K562 (cell line): ENCODE data around the gene ITGAX. TPM values are rescaled to one million over a fixed set of nuclear protein-coding genes. Genes with fewer than 3 reads are reported as not detected.
A peak's percentile ranks its signal among the peaks of the same experiment; 100 is the strongest.

Source experiments
- ARID1B ChIP-seq: fragments of 450-650 bp; IDR thresholded peaks from 2 replicates; pipeline ENCODE4 v1.6.1; 2016; ENCODE audit warnings: antibody characterized with exemption, mild to moderate bottlenecking, inconsistent platforms
- CBFA2T3 ChIP-seq: fragments of 450-650 bp; IDR thresholded peaks from 2 replicates; pipeline ENCODE4 v1.6.1; 2017
- EHMT2 ChIP-seq: fragments of 450-650 bp; IDR thresholded peaks from 2 replicates; pipeline ENCODE4 v1.6.1; 2018; ENCODE audit warnings: antibody characterized with exemption
- HDAC2 ChIP-seq: fragments of 450-650 bp; IDR thresholded peaks from 2 replicates; pipeline ENCODE4 v1.6.1; 2016; ENCODE audit warnings: mild to moderate bottlenecking
- JUN ChIP-seq, 2 experiments: sonication (generic) in 1 of 2; formaldehyde crosslinking in 1 of 2; IDR thresholded peaks; 2 replicates each; pipeline versions ENCODE4 v1.6.1 to v1.8.0; 2012 to 2022; ENCODE audit warnings: borderline replicate concordance in 2 of 2, mild to moderate bottlenecking in 2 of 2, improper control_type of control experiment in 1 of 2, low read depth in 1 of 2, low read length in 1 of 2, missing genetic modification reagents in 1 of 2
- JUND ChIP-seq, 2 experiments: IDR thresholded peaks; 2 replicates in 1 of 2; 3 replicates in 1 of 2; pipeline ENCODE4 v1.6.1; 2011; ENCODE audit warnings: borderline replicate concordance in 2 of 2, low read depth in 2 of 2, low read length in 2 of 2, improper control_type of control experiment in 1 of 2, missing biosample characterization in 1 of 2, missing genetic modification characterization in 1 of 2, missing genetic modification reagents in 1 of 2
- NCOA4 ChIP-seq: fragments of 450-650 bp; IDR thresholded peaks from 2 replicates; pipeline ENCODE4 v1.6.1; 2018; ENCODE audit warnings: mild to moderate bottlenecking; ENCODE audit not compliant: partially characterized antibody
- NFIC ChIP-seq: fragments of 450-650 bp; IDR thresholded peaks from 2 replicates; pipeline ENCODE4 v1.6.1; 2017; ENCODE audit warnings: mild to moderate bottlenecking, inconsistent platforms
- SMARCA4 ChIP-seq: fragments of 450-650 bp; IDR thresholded peaks from 2 replicates; pipeline ENCODE4 v1.6.1; 2016
- TEAD4 ChIP-seq, 2 experiments: sonication (generic) in 1 of 2; formaldehyde crosslinking in 1 of 2; IDR thresholded peaks; 2 replicates each; pipeline versions ENCODE4 v1.6.1 to v1.8.0; 2012 to 2022; ENCODE audit warnings: borderline replicate concordance in 1 of 2, inconsistent platforms in 1 of 2, low read length in 1 of 2, mild to moderate bottlenecking in 1 of 2, missing genetic modification reagents in 1 of 2
- TOE1 ChIP-seq, 2 experiments: fragments of 450-650 bp in 1 of 2; sonication (generic) in 1 of 2; formaldehyde crosslinking in 1 of 2; IDR thresholded peaks; 2 replicates each; pipeline versions ENCODE4 v1.7.1 to v1.8.0; 2016 to 2022; ENCODE audit warnings: borderline replicate concordance in 2 of 2, mild to moderate bottlenecking in 2 of 2, antibody characterized with exemption in 1 of 2, inconsistent platforms in 1 of 2, low read depth in 1 of 2, missing genetic modification reagents in 1 of 2, moderate library complexity in 1 of 2
- ZBTB11 ChIP-seq, 3 experiments: fragments of 200-800 bp in 1 of 3; fragments of 250-450 bp in 1 of 3; fragments of 450-650 bp in 1 of 3; sonication (Bioruptor Pico) in 1 of 3; sonication (Bioruptor generic) in 1 of 3; formaldehyde crosslinking in 1 of 3; IDR thresholded peaks; 2 replicates each; pipeline versions ENCODE4 v1.6.1 to v1.8.0; 2016 to 2022; ENCODE audit warnings: mild to moderate bottlenecking in 2 of 3, missing genetic modification characterization in 2 of 3, missing compliant biosample characterization in 1 of 3, moderate library complexity in 1 of 3
- ZNF431 ChIP-seq: sonication (generic); formaldehyde crosslinking; IDR thresholded peaks from 2 replicates; pipeline ENCODE4 v1.8.0; 2022; ENCODE audit warnings: mild to moderate bottlenecking, missing genetic modification reagents
- polyA plus RNA-seq, 8 experiments: library from polyadenylated mRNA; depleted of rRNA in 4 of 8; stranded (reverse) in 5 of 8; unstranded in 3 of 8; fragments of >200 nt; fragmentation: Nextera tagmentation in 2 of 8; fragmentation: Illumina TruSeq in 1 of 8; extraction: Ambion mirVana in 2 of 8; extraction: Trizol in 1 of 8; gene quantifications; 2 replicates each; pipeline versions ENCODE4 v1.2.1 to v1.2.3, GENCODE V29; 2011 to 2014; ENCODE audit warnings: inconsistent platforms in 1 of 8, missing spikeins in 1 of 8
- total RNA-seq, 7 experiments: library from RNA; depleted of rRNA in 6 of 7; stranded (reverse); fragments of >200 nt in 6 of 7; fragmentation: Illumina TruSeq in 2 of 7; extraction: Trizol in 2 of 7; gene quantifications; 2 replicates each; pipeline versions ENCODE4 v1.2.1 to v1.2.3, GENCODE V29; 2011 to 2021; ENCODE audit warnings: low replicate concordance in 1 of 7

Gene ITGAX
- total and polyA plus RNA-seq, 9 of the 15 experiments (the other 6 are each of a cell fraction or from before 2014, with no cell fraction given): 0.03 to 0.58 (median 0.14) TPM

- peak; percentile 80 for TF ChIP-seq JUND (IDR thresholded peaks at IDR 0.05; ENCODE audit: borderline replicate concordance, low read depth, low read length)
- peak; percentile 50; the same call in 1 of the 3 replicates for TF ChIP-seq JUND (tag; IDR thresholded peaks at IDR 0.05; ENCODE audit: borderline replicate concordance, low read depth, low read length)
- TF ChIP-seq EHMT2: peak; percentile 40; the same call in 1 of the 2 replicates
- TF ChIP-seq NCOA4: no peak
- peak; percentile 86 for TF ChIP-seq CBFA2T3
- peak; percentile 45; the same call in 1 of the 2 replicates for TF ChIP-seq HDAC2
- TF ChIP-seq ZBTB11 (CRISPR knock-in tag; IDR thresholded peaks at IDR 0.05): no peak
- peak; percentile 66 for TF ChIP-seq ARID1B
- TF ChIP-seq NFIC: peak; percentile 39; the same call in 1 of the 2 replicates
- 0 out of 2 replicates have a peak, but pooled peaks have one; percentile 28 for TF ChIP-seq SMARCA4
- peak; percentile 59 for TF ChIP-seq TEAD4 (IDR thresholded peaks at IDR 0.05; ENCODE audit: low read length)
- no peak for TF ChIP-seq TEAD4 (CRISPR knock-in tag; IDR thresholded peaks at IDR 0.05; ENCODE audit: borderline replicate concordance)
- TF ChIP-seq TOE1 (IDR thresholded peaks at IDR 0.05; ENCODE audit: borderline replicate concordance): 0 out of 2 replicates have a peak, but pooled peaks have one; percentile 33
- TF ChIP-seq TOE1 (CRISPR knock-in tag; IDR thresholded peaks at IDR 0.05; ENCODE audit: borderline replicate concordance, low read depth): no peak
- TF ChIP-seq ZNF431 (CRISPR knock-in tag): peak; percentile 73; the same call in 1 of the 2 replicates
- TF ChIP-seq JUN (IDR thresholded peaks at IDR 0.05; ENCODE audit: borderline replicate concordance, low read depth, low read length): peak; percentile 48; the same call in 1 of the 2 replicates
- TF ChIP-seq JUN (CRISPR knock-in tag; IDR thresholded peaks at IDR 0.05; ENCODE audit: borderline replicate concordance): no peak
Observed at GRCh38 chr16:31347445-31347844, 7.5 kb upstream of the ITGAX start (continued).
